Activated CD4-positive, alpha-beta T cell treated with anti-CD3 and anti-CD28 coated beads, Interleukin-2, Interleukin-6, amounts not matched to agents 100 ng/mL and 50 ng/mL, durations not matched to agents 16 hours and 8 hours (primary cell): ENCODE results near the gene ANKRD13D.

Experiments used
- DNase-seq: peaks from one replicate; pipeline ENCODE4 v3.0.0-alpha.2; 2020

ANKRD13D gene

GRCh38 chr11:67262731-67263675, 26.1 kb upstream of the ANKRD13D start:
- DNase-seq, result peak; percentile 89

- no peak for DNase-seq
Observed at GRCh38 chr11:67264260-67264659, 24.8 kb upstream of the ANKRD13D start.

- no peak for DNase-seq
Observed at GRCh38 chr11:67264877-67265632, 24.0 kb upstream of the ANKRD13D start.

GRCh38 chr11:67265633-67266448, 23.3 kb upstream of the ANKRD13D start:
- peak; percentile 90 for DNase-seq

- DNase-seq, result peak; percentile 56
Observed at GRCh38 chr11:67266449-67267187, 22.5 kb upstream of the ANKRD13D start, which contains the start of gene GRK2. Gene GRK2 (plus strand): TSS chr11:67266473. CDS start chr11:67266700, 227 bp downstream.

GRCh38 chr11:67267188-67268080, 21.7 kb upstream of the ANKRD13D start:
- DNase-seq, result no peak

GRCh38 chr11:67268081-67268961, 20.8 kb upstream of the ANKRD13D start:
- DNase-seq, result peak; percentile 96

- no peak for DNase-seq
Observed at GRCh38 chr11:67268962-67269268, 20.2 kb upstream of the ANKRD13D start.

GRCh38 chr11:67269401-67270255, 19.5 kb upstream of the ANKRD13D start:
- DNase-seq, result peak; percentile 48

GRCh38 chr11:67270256-67271204, 18.6 kb upstream of the ANKRD13D start:
- peak; percentile 56 for DNase-seq

GRCh38 chr11:67271205-67271540, 17.9 kb upstream of the ANKRD13D start:
- DNase-seq, result no peak

- DNase-seq, result peak; percentile 91
Observed at GRCh38 chr11:67271541-67272284, 17.4 kb upstream of the ANKRD13D start.

GRCh38 chr11:67272327-67273259, 16.5 kb upstream of the ANKRD13D start:
- peak; percentile 65 for DNase-seq

GRCh38 chr11:67273260-67273990, 15.7 kb upstream of the ANKRD13D start:
- no peak for DNase-seq
